ENCODE measurements around the gene C4BPA.

C4BPA gene

DNA sequence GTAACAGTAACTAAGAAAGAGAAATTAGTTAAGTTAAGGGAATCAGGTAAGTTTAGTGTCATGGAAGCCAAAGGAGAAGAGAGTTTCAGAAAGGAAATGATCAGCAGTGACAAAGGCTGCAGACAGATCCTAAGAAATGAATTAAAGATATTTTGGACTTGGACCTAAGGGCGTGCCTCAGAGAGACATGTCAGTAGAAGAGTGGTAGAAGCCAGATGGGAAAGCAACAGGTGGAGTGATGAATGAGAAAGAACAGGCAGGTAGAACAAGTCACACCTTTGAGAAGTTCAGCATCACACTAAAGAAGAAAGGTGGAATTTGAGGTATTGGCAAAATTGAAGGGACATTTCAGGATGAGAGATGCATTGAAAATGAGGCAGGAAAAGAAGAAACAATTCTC lies 1.4 kb upstream of the C4BPA start:
- Histone ChIP-seq H3K4me3 (ENCODE audit: low read depth in 1 of 5, low read length in 5 of 5) (no peak overlapping the region), H3K4me1 (ENCODE audit: control insufficient read depth in 5 of 5, insufficient read depth in 5 of 5, low read length in 5 of 5) (no peaks in the 10 kb centered on the region), H3K36me3 (ENCODE audit: control insufficient read depth in 5 of 5, insufficient read depth in 5 of 5, low read length in 5 of 5) (no peaks in the 10 kb centered on the region), H3K27ac (ENCODE audit: low read depth, low read length) (no peak overlapping the region), H3K9ac (ENCODE audit: low read length in 5 of 5) (no peak overlapping the region), H3K27me3 (ENCODE audit: control insufficient read depth in 5 of 5, insufficient read depth in 4 of 5, low read length in 5 of 5) (no peaks in the 10 kb centered on the region), H3K9me3 (ENCODE audit: control insufficient read depth in 5 of 5, low read length in 5 of 5) (no peaks in the 10 kb centered on the region)

- Histone ChIP-seq H3K9me3 (ENCODE audit: control insufficient read depth in 5 of 5, low read length in 5 of 5) (no peaks in the 10 kb centered on the region), H3K9ac (ENCODE audit: low read length in 5 of 5) (no peak overlapping the region), H3K4me3 (ENCODE audit: low read depth in 1 of 5, low read length in 5 of 5) (no peak overlapping the region), H3K36me3 (ENCODE audit: control insufficient read depth in 5 of 5, insufficient read depth in 5 of 5, low read length in 5 of 5) (no peaks in the 10 kb centered on the region), H3K27me3 (ENCODE audit: control insufficient read depth in 5 of 5, insufficient read depth in 4 of 5, low read length in 5 of 5) (no peaks in the 10 kb centered on the region), H3K27ac (ENCODE audit: low read depth, low read length) (no peak overlapping the region), H3K4me1 (ENCODE audit: control insufficient read depth in 5 of 5, insufficient read depth in 5 of 5, low read length in 5 of 5) (no peaks in the 10 kb centered on the region)
Observed at GRCh38 chr1:207109004-207109403, 5.0 kb downstream of the C4BPA start.

DNA sequence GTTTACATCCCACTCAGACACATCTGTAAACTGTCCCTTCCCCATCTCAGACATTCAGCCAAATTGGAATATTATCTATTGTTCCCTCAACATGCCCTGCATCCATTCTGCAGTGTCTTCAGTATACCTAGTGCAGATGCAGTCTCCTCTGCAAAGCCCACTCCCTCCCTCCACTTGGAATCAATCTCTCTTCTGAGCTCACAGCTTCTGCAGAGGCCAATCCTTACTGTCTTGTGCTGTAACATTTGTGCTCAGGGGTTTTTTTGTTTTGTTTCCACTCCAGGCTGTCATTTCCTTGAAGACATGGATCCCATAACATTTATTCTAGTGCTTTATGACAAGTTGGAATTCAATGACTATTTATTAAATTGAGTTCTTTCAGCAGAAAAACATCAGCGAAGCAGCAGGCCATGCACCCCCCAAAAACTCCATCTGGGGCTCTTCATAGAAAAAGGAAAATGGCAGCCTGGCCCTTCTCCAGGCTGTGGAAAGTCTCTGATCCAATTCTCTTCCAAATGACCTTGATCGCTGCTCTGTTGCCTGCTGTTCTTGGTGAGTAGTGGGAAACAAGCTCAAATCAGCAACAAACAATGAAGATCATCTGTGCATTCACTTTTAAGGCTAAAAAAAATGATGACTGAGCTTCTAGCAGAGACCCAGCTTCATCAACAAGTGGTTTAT lies 8.7 kb downstream of the C4BPA start:
- H3K36me3 ChIP-seq (ENCODE audit: control insufficient read depth in 5 of 5, insufficient read depth in 5 of 5, low read length in 5 of 5), result no peaks in the 10 kb centered on the region
- no peaks in the 10 kb centered on the region for H3K27me3 ChIP-seq (ENCODE audit: control insufficient read depth in 5 of 5, insufficient read depth in 4 of 5, low read length in 5 of 5)
- H3K9ac ChIP-seq (ENCODE audit: low read length in 5 of 5), result no peak overlapping the region
- H3K4me1 ChIP-seq (ENCODE audit: control insufficient read depth in 5 of 5, insufficient read depth in 5 of 5, low read length in 5 of 5), result no peaks in the 10 kb centered on the region
- no peak overlapping the region for H3K27ac ChIP-seq (ENCODE audit: low read depth, low read length)
- H3K4me3 ChIP-seq (ENCODE audit: low read depth in 1 of 5, low read length in 5 of 5), result no peak overlapping the region
- H3K9me3 ChIP-seq (ENCODE audit: control insufficient read depth in 5 of 5, low read length in 5 of 5), result no peaks in the 10 kb centered on the region

- Histone ChIP-seq H3K9ac (ENCODE audit: low read length in 5 of 5) (no peak overlapping the region), H3K36me3 (ENCODE audit: control insufficient read depth in 5 of 5, insufficient read depth in 5 of 5, low read length in 5 of 5) (no peaks in the 10 kb centered on the region), H3K9me3 (ENCODE audit: control insufficient read depth in 5 of 5, low read length in 5 of 5) (no peaks in the 10 kb centered on the region), H3K4me3 (ENCODE audit: low read depth in 1 of 5, low read length in 5 of 5) (no peak overlapping the region), H3K27me3 (ENCODE audit: control insufficient read depth in 5 of 5, insufficient read depth in 4 of 5, low read length in 5 of 5) (no peaks in the 10 kb centered on the region), H3K27ac (ENCODE audit: low read depth, low read length) (no peak overlapping the region), H3K4me1 (ENCODE audit: control insufficient read depth in 5 of 5, insufficient read depth in 5 of 5, low read length in 5 of 5) (no peaks in the 10 kb centered on the region)
Observed at GRCh38 chr1:207115269-207115668, 11.2 kb downstream of the C4BPA start.

DNA sequence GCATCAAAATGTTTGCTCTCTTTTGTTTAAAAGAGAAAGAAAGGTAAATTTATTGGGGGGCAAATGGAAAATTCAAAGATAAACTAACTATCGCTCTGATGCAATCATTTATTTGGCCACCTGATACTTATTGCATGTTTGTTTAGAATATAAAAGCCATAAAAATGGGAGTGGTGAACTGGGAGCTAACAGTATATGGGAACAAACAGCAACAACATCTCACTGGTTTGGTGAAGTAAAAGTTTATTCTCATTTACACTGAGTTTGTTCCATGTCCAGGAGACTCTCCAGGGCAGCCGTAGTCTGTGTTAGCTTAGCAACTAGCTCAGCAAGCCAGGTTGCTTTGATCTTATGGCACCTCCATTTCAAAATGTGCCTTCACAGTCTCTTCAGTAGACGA lies 20.4 kb downstream of the C4BPA start:
- no peaks in the 10 kb centered on the region for H3K4me1 ChIP-seq (ENCODE audit: control insufficient read depth in 5 of 5, insufficient read depth in 5 of 5, low read length in 5 of 5)
- no peak overlapping the region for H3K4me3 ChIP-seq (ENCODE audit: low read depth in 1 of 5, low read length in 5 of 5)
- H3K9me3 ChIP-seq (ENCODE audit: control insufficient read depth in 5 of 5, low read length in 5 of 5), result peaks cover 4 to 22% (median 21%) of the 10 kb centered on the region in 5 donors
- H3K27ac ChIP-seq (ENCODE audit: low read depth, low read length), result no peak overlapping the region
- no peak overlapping the region for H3K9ac ChIP-seq (ENCODE audit: low read length in 5 of 5)
- H3K27me3 ChIP-seq (ENCODE audit: control insufficient read depth in 5 of 5, insufficient read depth in 4 of 5, low read length in 5 of 5), result no peaks in the 10 kb centered on the region
- H3K36me3 ChIP-seq (ENCODE audit: control insufficient read depth in 5 of 5, insufficient read depth in 5 of 5, low read length in 5 of 5), result peaks cover 0 to 2% (median 0%) of the 10 kb centered on the region in 5 donors

- Histone ChIP-seq H3K27me3 (ENCODE audit: control insufficient read depth in 5 of 5, insufficient read depth in 4 of 5, low read length in 5 of 5) (no peaks in the 10 kb centered on the region), H3K9me3 (ENCODE audit: control insufficient read depth in 5 of 5, low read length in 5 of 5) (peaks cover 4 to 35% (median 28%) of the 10 kb centered on the region in 5 donors), H3K36me3 (ENCODE audit: control insufficient read depth in 5 of 5, insufficient read depth in 5 of 5, low read length in 5 of 5) (peaks cover 0 to 3% (median 0%) of the 10 kb centered on the region in 5 donors), H3K27ac (ENCODE audit: low read depth, low read length) (no peak overlapping the region), H3K4me3 (ENCODE audit: low read depth in 1 of 5, low read length in 5 of 5) (no peak overlapping the region), H3K4me1 (ENCODE audit: control insufficient read depth in 5 of 5, insufficient read depth in 5 of 5, low read length in 5 of 5) (no peaks in the 10 kb centered on the region), H3K9ac (ENCODE audit: low read length in 5 of 5) (no peak overlapping the region)
Observed at GRCh38 chr1:207128336-207128921, 24.4 kb downstream of the C4BPA start.

- Histone ChIP-seq H3K9ac (ENCODE audit: low read length in 5 of 5) (no peak overlapping the region), H3K36me3 (ENCODE audit: control insufficient read depth in 5 of 5, insufficient read depth in 5 of 5, low read length in 5 of 5) (peaks cover 0 to 3% (median 0%) of the 10 kb centered on the region in 5 donors), H3K4me3 (ENCODE audit: low read depth in 1 of 5, low read length in 5 of 5) (no peak overlapping the region), H3K9me3 (ENCODE audit: control insufficient read depth in 5 of 5, low read length in 5 of 5) (peaks cover 4 to 35% (median 28%) of the 10 kb centered on the region in 5 donors), H3K27ac (ENCODE audit: low read depth, low read length) (no peak overlapping the region), H3K4me1 (ENCODE audit: control insufficient read depth in 5 of 5, insufficient read depth in 5 of 5, low read length in 5 of 5) (no peaks in the 10 kb centered on the region), H3K27me3 (ENCODE audit: control insufficient read depth in 5 of 5, insufficient read depth in 4 of 5, low read length in 5 of 5) (no peaks in the 10 kb centered on the region)
Observed at GRCh38 chr1:207129053-207129452, 25.0 kb downstream of the C4BPA start.

- Histone ChIP-seq H3K4me3 (ENCODE audit: low read depth in 1 of 5, low read length in 5 of 5) (no peak overlapping the region), H3K27me3 (ENCODE audit: control insufficient read depth in 5 of 5, insufficient read depth in 4 of 5, low read length in 5 of 5) (no peaks in the 10 kb centered on the region), H3K4me1 (ENCODE audit: control insufficient read depth in 5 of 5, insufficient read depth in 5 of 5, low read length in 5 of 5) (no peaks in the 10 kb centered on the region), H3K9ac (ENCODE audit: low read length in 5 of 5) (no peak overlapping the region), H3K9me3 (ENCODE audit: control insufficient read depth in 5 of 5, low read length in 5 of 5) (peaks cover 4 to 34% (median 26%) of the 10 kb centered on the region in 5 donors), H3K27ac (ENCODE audit: low read depth, low read length) (no peak overlapping the region), H3K36me3 (ENCODE audit: control insufficient read depth in 5 of 5, insufficient read depth in 5 of 5, low read length in 5 of 5) (peaks cover 0 to 3% (median 0%) of the 10 kb centered on the region in 5 donors)
Observed at GRCh38 chr1:207130252-207131036, 26.4 kb downstream of the C4BPA start.

DNA sequence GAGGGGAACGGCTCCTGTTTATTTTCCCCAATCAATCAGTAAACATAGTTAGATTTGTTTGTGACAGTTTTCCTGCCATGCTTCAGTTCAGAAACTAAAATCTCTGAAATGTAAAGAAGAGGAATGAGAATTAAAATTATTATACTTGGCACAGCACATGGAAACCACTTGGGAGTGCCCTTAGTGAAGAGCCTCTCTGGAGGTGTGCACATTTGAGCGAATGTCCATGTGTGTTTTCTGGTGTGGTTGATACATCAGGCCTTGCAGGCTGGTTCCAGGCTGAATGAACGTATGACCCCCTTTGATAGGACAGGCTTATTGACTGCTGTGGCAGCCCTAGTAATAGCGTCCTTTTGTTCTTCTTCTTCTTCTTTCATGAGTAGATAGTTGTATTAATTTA lies 27.1 kb downstream of the C4BPA start:
- H3K27ac ChIP-seq (ENCODE audit: low read depth, low read length), result no peak overlapping the region

GRCh38 chr1:207134581-207134980 lies 30.5 kb downstream of the C4BPA start:
- no peak overlapping the region for H3K9ac ChIP-seq (ENCODE audit: low read length in 5 of 5)
- H3K36me3 ChIP-seq (ENCODE audit: control insufficient read depth in 5 of 5, insufficient read depth in 5 of 5, low read length in 5 of 5), result no peaks in the 10 kb centered on the region
- no peak overlapping the region for H3K4me3 ChIP-seq (ENCODE audit: low read depth in 1 of 5, low read length in 5 of 5)
- peaks cover 0 to 12% (median 6%) of the 10 kb centered on the region in 5 donors for H3K9me3 ChIP-seq (ENCODE audit: control insufficient read depth in 5 of 5, low read length in 5 of 5)
- H3K4me1 ChIP-seq (ENCODE audit: control insufficient read depth in 5 of 5, insufficient read depth in 5 of 5, low read length in 5 of 5), result no peaks in the 10 kb centered on the region
- no peak overlapping the region for H3K27ac ChIP-seq (ENCODE audit: low read depth, low read length)
- no peaks in the 10 kb centered on the region for H3K27me3 ChIP-seq (ENCODE audit: control insufficient read depth in 5 of 5, insufficient read depth in 4 of 5, low read length in 5 of 5)

More for the DNA sequence above, 27.1 kb downstream of the C4BPA start:
- H3K4me1 ChIP-seq (ENCODE audit: control insufficient read depth in 5 of 5, insufficient read depth in 5 of 5, low read length in 5 of 5), result no peaks in the 10 kb centered on the region
- no peak overlapping the region for H3K4me3 ChIP-seq (ENCODE audit: low read depth in 1 of 5, low read length in 5 of 5)
- no peak overlapping the region for H3K9ac ChIP-seq (ENCODE audit: low read length in 5 of 5)
- no peaks in the 10 kb centered on the region for H3K27me3 ChIP-seq (ENCODE audit: control insufficient read depth in 5 of 5, insufficient read depth in 4 of 5, low read length in 5 of 5)
- H3K36me3 ChIP-seq (ENCODE audit: control insufficient read depth in 5 of 5, insufficient read depth in 5 of 5, low read length in 5 of 5), result peaks cover 0 to 3% (median 0%) of the 10 kb centered on the region in 5 donors
- peaks cover 4 to 32% (median 24%) of the 10 kb centered on the region in 5 donors for H3K9me3 ChIP-seq (ENCODE audit: control insufficient read depth in 5 of 5, low read length in 5 of 5)
